ENCODE data around the gene NSMF.

NSMF gene

DNA sequence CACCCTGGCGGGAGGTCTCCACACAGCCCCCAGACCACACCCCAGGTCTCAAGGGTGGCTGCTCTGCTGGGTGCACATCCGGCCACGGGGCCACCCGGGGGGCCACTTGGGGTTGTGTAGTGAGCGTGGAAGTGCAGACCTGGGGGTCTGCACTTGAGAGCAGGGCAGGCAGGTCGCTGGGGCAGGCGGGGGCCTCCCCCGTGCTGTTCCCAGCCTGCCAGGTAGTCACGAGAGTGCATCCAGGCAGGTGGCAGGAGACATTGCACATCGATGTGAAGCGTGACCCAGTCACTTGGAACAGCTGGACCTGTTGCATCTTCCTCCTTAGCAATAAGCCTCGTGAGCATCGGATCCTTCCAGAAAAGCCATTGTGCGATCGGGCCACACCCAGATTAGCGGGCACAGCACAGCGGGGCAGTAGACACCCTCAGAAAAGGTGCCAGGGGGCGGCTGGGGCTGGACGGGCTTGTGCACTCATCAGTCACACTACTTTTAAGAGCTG lies 13.2 kb downstream of the NSMF start:
- peak; percentile 19 for DNase-seq

DNA sequence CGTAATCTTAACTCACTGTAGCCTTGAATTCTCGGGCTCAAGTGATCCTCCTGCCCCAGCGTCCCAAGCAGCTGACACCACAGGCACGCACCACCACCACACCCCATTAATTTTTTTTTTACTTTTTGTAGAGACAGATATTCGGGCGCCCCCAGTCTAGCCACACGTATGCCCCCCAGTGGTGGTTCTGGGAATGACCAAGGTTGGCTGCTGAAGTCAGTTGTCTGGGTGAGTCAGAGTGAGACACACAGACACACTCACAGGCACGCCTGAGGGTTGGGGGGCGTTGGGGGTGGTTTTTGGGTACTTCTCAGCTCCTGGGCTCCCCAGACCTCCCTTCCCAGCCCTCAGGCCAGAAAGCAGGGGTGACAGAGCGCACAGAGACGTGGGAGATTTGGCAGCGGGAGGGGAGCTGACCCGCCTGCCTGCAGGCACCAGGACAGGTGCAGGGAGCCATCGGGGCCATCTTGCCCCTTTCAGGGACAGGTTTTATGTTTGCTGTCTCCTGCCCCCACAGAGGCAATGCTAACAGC lies 13.8 kb downstream of the NSMF start:
- peak; percentile 71 for DNase-seq

DNA sequence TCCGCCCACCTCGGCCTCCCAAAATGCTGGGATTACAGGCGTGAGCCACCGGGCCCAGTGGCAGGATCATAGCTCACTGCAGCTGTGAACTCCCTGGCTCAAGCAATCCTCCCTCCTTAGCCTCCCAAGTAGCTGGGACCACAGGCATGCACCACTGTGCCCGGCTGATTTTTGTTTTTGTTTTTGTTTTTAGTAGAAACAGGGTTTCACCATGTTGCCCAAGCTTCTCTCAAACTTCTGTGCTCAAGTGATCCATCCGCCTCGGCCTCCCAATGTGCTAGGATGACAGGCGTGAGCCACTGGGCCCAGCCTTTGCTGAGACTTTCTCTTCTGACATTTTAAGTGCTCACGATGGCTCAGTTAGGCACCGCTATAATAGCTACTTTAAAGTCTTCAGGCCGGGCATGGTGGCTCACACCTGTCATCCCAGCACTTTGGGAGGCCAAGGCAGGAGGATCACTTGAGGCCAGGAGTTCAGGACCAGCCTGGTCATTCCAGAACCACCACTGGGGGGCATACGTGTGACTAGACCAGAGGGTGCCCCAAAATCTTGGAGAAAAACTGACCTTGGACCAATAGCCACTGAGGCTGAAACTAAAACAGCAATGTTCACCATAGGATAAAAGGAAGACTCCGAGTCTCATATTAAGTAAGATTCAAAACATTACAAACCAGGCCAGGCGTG lies 14.9 kb downstream of the NSMF start:
- no peak for DNase-seq

DNA sequence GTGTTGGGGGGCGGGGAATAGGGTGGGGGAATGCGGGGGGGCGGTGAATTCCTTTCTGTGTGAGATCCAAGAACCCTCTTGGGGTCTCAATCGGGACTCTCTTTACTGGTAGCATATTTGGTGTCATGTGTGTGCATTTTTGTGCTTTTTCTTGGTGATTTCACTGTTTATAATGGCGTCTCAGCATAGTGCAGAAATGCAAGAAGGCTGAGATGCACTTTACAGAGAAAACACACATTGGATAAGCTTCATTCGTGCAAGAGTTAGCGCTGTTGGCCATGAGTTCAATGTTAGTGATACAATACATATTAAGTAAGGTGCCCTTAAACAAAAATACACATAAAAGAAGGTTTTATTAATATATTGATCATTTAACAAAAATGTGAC lies 17.2 kb downstream of the NSMF start:
- no peak for DNase-seq

DNA sequence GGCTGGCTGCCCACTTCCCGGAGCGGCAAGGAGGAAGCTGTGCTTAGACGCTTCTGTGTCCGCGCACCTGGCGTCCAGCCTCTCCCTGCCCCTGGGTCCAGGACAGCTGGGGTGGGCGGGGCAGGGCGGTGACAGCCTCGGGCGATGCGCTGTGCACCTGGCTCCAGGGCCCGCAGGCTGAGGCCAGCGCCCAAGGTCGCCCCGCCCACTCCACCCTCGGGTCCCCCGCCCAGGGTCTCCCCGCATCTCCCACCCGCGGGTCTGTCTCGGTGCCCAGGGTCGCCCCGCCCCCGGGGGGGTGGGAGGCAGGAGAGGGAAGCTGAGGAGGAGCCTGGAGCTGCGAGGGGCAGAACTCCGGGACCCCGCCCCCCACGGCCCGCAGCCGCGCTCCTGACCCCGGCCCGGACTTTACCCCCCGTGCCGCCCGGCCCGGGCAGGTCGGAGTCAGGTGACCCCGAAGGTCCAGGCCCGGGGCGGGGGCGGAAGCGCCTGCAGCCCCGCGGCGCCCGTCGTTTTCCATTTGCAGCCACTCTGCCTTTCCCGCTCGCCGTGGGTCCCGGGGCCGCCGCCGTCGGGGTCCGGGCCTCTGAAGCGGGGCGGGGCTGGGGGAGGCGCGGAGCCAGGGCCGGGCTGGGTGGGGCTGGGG lies 17.7 kb downstream of the NSMF start, which contains the start of gene ENTPD8:
Gene ENTPD8, minus strand, starts transcription at position 69 of the 646 bp plus-strand sequence. CDS start 3,072 bp downstream, outside the sequence.
- DNase-seq: peak; percentile 72

DNA sequence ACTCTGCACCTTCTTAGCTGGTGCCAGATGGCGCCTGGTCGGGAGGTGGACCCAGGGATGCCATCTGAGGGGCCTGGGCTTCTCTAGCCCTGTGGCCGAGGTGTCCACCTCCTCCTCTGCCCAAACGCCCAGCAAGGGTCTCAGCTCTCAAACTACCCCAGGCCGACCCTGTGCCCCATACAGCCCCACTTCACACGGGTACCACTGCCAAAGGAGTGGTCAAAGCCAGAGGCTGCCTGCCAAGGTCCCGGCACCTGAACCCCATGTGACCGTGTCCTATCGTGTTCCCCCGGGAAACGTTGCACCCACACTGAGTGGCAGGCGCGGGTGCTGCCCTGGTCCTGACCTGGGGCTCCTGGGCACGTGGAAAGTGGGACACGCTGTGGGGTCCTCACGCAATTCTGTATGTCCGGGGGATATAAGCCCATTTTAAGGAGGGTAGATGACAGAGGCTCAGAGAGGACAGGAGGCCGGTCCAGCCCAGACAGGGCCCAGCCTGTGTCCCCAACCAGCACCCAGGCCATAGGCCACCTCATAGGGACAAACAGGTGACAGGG lies 19.9 kb downstream of the NSMF start:
- DNase-seq: no peak

DNA sequence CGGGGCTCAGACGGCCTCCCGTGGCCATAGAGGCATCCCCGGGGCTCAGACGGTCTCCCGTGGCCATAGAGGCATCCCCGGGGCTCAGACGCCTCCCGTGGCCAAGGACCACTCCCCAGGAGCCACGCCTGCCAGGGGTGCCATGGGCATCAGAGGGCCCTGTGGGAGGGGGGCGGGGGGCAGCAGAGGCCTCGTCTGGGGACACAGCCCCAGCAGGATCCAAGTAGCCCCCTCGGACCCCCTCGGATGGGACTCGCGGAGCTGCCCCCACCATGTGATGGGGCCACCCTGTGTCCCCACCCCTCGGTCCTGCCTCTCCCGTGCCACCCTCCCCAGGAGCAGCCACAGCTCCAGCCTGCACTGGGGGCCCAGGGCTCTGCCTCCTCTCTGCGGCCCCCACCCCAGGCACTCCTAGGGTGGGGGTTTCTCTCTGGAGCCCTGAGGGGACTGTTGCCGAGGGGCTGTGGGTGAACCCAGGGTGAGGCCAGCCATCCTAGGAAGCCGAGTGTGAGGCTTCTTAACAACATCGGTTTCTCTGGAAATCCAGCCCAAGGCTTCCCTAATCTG lies 20.5 kb downstream of the NSMF start:
- DNase-seq: no peak

DNA sequence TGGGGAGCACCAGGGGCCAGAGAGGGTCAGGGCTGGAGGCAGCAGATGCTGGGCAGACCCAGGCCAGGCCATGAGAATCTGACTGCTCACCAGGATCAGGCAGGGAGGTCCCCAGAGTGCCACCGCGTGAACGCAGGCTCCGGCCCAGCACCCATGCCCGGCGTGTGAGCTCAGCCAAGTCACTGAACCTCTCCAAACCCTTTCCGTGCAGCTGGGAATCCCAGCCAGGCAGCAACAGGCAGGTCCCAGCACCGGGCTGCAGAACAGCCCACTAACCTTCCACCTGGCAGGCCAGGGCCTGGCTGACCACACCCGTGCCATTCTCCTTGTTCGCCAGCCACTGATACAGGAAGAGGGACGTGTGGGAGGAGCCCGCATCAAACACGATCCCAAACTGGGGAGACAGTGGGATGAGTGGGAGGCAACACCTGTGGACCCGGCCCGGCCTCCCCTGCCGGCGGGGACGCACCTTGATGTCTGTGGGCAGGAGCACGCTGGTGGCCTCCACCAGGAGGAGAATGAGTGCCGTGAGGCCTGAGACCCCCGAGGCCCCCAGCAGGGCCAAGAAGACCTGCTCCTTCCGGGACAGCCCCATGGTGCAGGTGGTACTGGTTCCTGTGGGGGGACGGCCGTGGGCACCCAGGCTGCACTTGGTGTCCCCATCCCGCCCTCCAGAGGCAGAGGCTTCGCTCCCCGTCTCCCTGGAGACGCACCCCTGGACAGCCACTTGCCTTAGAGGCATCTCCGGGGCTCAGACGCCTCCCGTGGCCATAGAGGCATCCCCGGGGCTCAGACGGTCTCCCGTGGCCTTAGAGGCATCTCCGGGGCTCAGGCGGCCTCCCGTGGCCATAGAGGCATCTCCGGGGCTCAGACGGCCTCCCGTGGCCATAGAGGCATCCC lies 21.2 kb downstream of the NSMF start:
- no peak for DNase-seq

DNA sequence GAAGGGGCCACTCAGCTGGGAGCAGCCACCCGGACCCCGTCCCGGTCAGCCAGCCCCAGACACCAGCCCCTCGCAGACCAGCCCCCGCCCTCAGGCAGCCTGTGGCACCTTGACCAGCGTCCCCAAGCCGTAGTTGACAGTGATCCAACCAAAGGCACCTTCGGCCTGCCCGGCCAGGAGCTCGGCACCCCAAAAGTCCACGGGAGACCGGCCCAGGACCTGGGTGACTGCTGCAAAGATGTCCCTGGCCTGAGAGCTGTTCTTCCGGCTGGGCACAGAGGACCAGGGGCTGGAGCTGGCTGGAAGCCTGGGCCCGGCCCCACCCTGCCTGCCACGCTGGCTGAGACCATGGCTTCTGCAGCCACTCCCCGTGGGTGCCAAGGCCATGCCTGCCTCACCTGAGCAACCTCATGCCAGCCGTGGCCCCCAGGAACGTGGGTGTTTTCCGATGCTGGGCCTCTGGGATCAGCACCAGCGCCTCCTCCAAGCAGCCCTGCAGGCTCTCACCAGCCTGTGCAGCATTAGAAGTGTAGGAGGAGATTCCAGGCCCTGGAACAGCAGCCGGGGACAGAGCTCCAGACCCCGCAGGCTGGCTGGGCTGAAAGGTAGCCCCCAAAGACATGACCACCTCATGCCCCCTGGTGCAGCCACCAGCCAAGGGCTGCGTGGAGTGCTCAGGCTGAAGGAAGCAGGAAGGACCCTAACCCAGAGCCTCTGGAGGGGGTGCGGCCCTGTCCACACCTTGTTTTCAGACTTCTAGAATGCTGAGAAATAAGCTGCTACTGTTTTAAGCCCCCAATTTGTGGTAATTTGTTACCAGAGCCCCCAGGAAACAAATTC lies 22.2 kb downstream of the NSMF start:
- no peak for DNase-seq

DNA sequence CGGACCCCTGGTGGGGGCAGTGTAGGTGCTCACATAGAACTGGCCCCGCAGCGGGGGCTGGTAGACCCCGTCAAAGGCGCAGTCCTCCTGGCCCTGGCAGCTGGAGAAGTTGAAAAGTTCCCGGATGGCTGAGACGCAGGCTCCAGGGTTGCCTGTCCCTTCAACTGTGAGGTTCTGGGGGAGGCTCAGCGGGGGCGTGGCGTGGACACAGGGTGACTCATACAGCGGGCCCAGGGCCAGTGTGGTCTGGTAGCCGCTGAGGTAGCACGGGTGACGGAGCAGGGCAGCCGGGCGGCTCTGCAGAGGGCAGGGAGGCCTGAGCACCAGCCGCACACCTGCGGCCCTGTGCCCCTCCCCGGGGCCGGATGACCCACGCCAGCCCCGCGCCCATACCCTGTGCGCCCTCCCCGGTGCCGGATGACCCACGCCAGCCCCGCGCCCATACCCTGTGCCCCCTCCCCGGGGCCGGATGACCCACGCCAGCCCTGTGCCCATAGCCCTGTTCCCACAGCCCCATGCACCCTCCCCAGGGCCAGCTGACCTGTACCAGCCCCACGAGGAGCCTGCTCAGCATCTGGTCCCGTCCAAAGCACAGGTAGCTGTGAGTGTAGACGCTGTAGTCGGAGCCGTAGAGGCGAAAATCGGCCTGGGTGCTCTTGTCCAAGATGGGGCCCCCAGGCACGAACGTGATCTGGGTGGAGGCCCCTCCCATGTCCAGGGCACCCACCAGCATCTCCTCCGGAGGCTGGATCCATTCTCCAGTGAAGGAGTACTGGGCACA lies 23.0 kb downstream of the NSMF start:
- DNase-seq: no peak

DNA sequence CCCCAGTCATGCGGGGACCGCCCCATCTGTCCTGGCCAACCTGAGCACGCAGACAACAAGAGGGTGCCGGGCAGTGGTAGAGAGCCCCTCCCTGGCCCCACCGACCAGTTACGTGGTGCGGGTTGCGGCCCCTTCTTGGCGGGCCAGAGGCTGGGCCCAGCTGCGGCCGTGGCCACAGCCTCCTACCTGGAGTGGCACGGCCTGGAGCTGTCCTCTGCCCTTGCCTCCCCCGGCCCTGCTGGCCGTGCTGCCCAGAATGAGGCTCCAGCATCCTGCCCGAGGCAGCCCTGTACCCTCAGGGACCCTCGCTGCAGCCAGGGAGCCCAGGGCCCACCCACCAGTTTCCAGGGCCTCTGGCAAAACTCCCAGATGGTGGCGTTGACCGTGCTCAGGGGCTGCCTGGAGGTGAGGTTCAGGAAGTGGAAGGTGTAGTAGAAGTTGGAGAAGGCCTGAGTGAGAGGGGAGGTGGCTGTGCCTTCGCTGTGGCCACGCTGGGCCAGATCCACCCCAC lies 23.7 kb downstream of the NSMF start:
- DNase-seq: no peak

DNA sequence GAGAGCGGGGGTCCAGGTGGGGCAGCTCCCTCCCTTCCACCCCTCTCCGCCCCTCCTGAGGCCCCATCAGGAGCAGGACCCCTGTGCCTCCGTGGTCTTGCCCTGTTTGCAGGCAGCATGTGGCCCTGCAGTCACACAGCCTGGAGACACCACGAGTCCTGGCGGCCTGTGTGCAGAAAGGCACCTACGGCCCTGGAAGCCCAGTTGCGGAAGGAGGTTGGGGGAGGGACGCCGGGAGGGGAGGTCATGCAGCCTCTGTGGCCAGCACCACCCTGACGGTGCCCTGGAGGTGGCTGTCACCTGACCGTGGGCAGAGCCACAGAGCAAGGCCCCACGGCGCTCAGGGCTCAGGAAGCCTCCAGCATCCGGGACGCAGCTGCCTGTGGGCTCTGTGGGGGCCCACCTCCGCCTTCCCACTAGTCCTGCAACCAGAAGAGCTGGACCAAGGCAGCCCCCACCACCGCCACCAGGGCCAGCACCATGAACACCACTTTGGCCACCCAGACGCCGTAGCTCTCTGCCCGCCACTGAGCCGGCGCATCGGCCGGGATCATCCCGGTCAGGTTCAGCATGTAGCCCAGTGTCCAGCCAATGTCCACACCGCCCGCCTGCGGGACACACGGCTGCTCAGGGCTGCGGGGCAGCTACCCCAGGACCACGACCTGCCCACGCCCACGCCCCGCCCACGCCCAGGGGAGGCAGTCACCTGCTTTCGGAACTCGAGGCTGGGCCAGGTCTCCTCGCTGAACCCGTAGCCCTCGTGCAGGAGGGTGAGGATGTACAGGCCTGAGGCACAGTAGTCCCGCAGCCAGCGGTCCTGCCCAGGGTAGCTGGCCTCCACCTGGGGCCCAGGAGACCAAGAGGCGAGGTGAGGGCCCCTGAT lies 24.4 kb downstream of the NSMF start:
- DNase-seq: no peak

DNA sequence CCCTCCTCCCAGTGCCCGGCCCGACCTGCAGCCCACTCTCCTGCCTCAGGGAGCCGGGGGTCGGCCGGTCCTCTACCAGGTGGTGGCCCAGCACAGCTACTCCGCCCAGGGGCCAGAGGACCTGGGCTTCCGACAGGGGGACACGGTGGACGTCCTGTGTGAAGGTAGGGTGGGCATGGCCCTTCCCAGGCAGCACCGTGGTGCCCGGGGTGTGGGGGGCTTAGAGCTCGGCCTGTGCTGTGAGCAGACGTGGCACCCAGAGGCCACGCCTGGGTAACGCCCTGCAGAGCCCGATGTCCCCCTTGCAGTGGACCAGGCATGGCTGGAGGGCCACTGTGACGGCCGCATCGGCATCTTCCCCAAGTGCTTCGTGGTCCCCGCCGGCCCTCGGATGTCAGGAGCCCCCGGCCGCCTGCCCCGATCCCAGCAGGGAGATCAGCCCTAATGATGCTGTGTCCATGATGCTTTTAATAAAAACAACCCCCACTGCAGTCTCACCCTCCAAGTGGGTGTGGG lies 25.2 kb downstream of the NSMF start:
- no peak for DNase-seq

DNA sequence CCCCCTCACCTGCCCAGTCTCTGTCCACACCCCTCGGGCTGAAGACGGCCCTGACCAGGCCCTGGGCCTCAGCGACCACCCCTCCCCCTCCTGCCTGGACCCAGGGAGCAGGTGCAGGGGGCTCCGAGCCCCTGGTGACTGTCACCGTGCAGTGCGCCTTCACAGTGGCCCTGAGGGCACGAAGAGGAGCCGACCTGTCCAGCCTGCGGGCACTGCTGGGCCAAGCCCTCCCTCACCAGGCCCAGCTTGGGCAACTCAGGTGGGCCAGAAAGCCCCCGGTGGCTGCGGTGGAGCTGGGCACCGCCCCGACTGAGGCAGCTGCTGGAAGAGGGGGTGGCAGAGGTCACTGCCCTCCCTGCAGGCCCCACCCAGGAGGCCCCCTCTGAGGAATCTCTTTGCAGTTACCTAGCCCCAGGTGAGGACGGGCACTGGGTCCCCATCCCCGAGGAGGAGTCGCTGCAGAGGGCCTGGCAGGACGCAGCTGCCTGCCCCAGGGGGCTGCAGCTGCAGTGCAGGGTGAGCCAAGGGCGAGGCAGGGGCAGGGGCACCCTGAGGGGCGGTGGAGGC lies 25.7 kb downstream of the NSMF start:
- DNase-seq: no peak

DNA sequence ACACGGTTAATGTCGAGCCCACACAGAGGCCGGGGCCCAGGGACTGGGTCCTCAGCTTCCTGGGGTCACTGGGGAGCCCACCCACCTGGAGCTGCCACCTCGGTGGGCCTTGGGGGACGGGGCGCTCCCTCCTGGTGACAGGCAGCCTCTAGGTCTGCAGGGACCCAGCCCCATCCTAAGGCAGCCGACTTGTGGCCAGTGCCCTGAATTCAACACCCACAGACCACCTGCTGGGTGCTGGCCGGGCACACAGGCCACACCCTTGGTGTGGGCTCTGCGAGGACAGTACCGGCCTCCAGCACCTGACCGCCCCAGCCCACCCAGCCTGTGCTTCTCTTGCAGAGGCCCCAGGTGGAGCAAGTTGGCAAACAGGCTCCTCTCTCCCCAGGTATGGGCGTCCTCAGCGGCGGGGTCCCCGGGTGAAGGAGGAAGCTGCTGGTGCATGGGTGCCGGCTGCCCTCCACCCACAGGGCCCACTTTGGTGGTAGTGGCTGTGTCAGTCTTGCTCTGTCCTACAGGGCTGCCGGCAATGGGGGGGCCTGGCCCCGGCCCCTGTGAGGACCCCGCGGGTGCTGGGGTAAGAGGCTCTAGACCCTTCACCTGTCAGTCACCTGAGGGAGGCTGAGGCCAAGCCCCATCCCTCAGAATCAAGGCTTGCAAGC lies 26.3 kb downstream of the NSMF start:
- DNase-seq: no peak

DNA sequence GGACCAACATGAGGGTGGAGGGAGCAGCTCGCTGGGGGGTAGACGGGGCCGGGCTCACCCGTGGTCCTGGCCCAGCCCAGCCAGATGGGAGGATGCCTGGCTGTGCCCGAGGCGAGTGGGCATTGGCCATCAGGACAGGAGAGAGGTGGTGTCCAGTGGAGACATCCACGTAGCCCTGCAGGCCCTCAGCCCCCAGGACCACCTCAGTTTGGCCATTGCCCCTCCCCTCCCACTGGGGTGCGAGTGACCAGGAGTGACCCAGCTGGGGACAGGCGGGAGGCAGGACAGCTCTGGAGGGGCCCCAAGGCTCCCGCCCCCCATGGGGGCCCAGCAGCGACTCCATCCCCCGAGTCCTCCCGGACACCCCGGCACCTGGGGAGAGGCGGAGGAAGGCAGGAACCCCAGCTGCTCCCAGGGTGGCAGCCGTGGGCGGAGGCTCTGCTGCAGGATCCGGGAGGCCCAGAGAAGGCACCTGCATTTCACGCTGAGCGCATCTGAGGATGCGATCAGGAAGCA lies 27.7 kb downstream of the NSMF start:
- no peak for DNase-seq

DNA sequence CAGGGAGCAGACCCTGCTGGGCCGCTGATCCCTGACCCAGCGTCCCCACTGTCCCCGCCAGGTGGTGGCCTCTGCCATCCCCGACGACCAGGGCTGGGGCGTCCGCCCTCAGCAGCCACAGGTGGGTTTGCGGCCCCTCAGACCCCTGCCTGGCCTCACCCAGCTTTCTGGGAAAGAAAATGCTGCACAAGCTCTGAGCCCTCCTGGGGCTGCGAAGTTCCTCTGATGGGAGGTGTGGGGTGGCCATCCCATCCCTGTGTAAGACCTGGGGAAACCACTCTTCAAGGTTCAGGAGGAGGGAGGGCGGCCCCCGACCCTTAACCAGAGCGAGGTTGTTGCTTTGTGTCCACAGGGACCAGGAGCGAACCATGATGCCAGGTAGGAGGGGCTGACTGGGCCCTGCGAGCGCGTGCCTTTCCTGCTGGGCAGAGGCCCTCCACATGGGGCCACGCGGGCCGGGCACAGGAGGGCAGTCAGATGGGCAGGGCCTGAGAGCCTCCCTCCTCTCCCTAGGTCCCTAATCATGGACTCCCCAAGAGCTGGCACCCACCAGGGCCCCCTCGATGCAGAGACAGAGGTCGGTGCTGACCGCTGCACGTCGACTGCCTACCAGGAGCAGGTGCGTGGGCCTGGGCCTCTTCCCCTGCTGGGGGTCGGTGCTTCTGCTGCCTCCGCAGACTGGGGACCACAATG lies 28.3 kb downstream of the NSMF start:
- no peak for DNase-seq
